Stimulated activated CD8-positive, alpha-beta memory T cell treated with anti-CD3 and anti-CD28 coated beads, Interleukin-7, amount 100 ng/mL, for 4 hours (primary cell): ENCODE results near the gene CD59.

Source experiments
- DNase-seq, 2 donors: peaks; one replicate each; pipeline ENCODE4 v3.0.0-alpha.2; 2020; ENCODE audit warnings: low read depth in 2 of 2

CD59 gene

GRCh38 chr11:33736148-33736812, at the start of gene CD59:
CD59 (minus strand) TSS chr11:33736423; CDS start chr11:33722445, 13,978 bp downstream.
- DNase-seq: peak; percentile 86 to 89

- DNase-seq: no peak
These were observed 49.4 kb upstream of the CD59 start for GRCh38 chr11:33785609-33786008.

- no peak for DNase-seq
These were observed 43.8 kb upstream of the CD59 start for GRCh38 chr11:33779849-33780528.

GRCh38 chr11:33778675-33779074, 42.5 kb upstream of the CD59 start:
- DNase-seq: no peak

- no peak for DNase-seq
These were observed 41.7 kb upstream of the CD59 start for GRCh38 chr11:33777906-33778305.

GRCh38 chr11:33775832-33776470, 39.7 kb upstream of the CD59 start:
- DNase-seq: no peak

GRCh38 chr11:33775467-33775807, 39.2 kb upstream of the CD59 start:
- no peak for DNase-seq

- no peak for DNase-seq
These were observed 38.7 kb upstream of the CD59 start for GRCh38 chr11:33774736-33775466.

- DNase-seq: peak; percentile 75 to 85
These were observed 37.9 kb upstream of the CD59 start, which contains the start of gene FBXO3 for GRCh38 chr11:33773987-33774735. FBXO3 (minus strand) TSS chr11:33774520; CDS start chr11:33774497, 23 bp downstream.

- no peak for DNase-seq
These were observed 37.3 kb upstream of the CD59 start for GRCh38 chr11:33773404-33773986.

GRCh38 chr11:33772870-33773269, 36.6 kb upstream of the CD59 start:
- DNase-seq: no peak

GRCh38 chr11:33772300-33772699, 36.1 kb upstream of the CD59 start:
- DNase-seq: no peak

GRCh38 chr11:33770236-33770635, 34.0 kb upstream of the CD59 start:
- DNase-seq: no peak

- DNase-seq: no peak
These were observed 33.3 kb upstream of the CD59 start for GRCh38 chr11:33769542-33769941.

- no peak for DNase-seq
These were observed 31.4 kb upstream of the CD59 start for GRCh38 chr11:33767624-33768023.

GRCh38 chr11:33766085-33766484, 29.9 kb upstream of the CD59 start:
- no peak for DNase-seq

GRCh38 chr11:33761471-33761870, 25.2 kb upstream of the CD59 start:
- DNase-seq: no peak

GRCh38 chr11:33753304-33753967, 17.2 kb upstream of the CD59 start:
- no peak for DNase-seq

- no peak for DNase-seq
These were observed 15.7 kb upstream of the CD59 start for GRCh38 chr11:33751878-33752277.

- DNase-seq: no peak
These were observed 11.8 kb upstream of the CD59 start for GRCh38 chr11:33747979-33748378.

GRCh38 chr11:33743291-33743690, 7.1 kb upstream of the CD59 start:
- DNase-seq: no peak
